ENCODE measurements around the gene PANK4.

- no peak for TF ChIP-seq CTCF (IDR thresholded peaks at IDR 0.05)
- no peak for TF ChIP-seq POLR2A (IDR thresholded peaks at IDR 0.05)
Measured at GRCh38 chr1:2471587-2472001, 54.8 kb downstream of the PANK4 start.

Measured in body of pancreas (tissue), 4 donors.